SK-N-SH (cell line): ENCODE results near the gene SLC38A6. TPM values are rescaled to one million over a fixed set of nuclear protein-coding genes. Genes with fewer than 3 reads are reported as not detected.

ENCODE experiments used
- CTCF ChIA-PET: fragments of 300-600, 350-600 bp; formaldehyde crosslinking; extraction: SDS; loops from one replicate; lab custom pipeline; 2021; lab: Yijun Ruan, JAX
- POLR2A ChIA-PET: fragments of 350-600 bp; sonication (Branson Sonifier 250); formaldehyde crosslinking; extraction: SDS; loops from one replicate; lab custom pipeline; 2020; ENCODE audit warnings: antibody characterized with exemption, inconsistent platforms; lab: Yijun Ruan, JAX
- DNase-seq: peaks from one replicate; pipeline ENCODE4 v3.0.0; 2012
- H2AFZ ChIP-seq: fragments of 200-600 bp; sonication (generic); 2 replicates; pipeline ENCODE4 v1.8.1; 2016; ENCODE audit warnings: antibody characterized with exemption, mild to moderate bottlenecking, low read depth
- H3F3A ChIP-seq: fragments of 200-600 bp; sonication (generic); replicated peaks from 2 replicates; pipeline ENCODE3; 2016; ENCODE audit warnings: antibody characterized with exemption, mild to moderate bottlenecking; ENCODE audit not compliant: insufficient read depth
- H3K27ac ChIP-seq, 2 experiments: fragments of 200-500 bp in 1 of 2; fragments of 200-600 bp in 1 of 2; sonication (Bioruptor generic) in 1 of 2; sonication (generic), shearing (Covaris generic) in 1 of 2; 2 replicates each; pipeline versions ENCODE4 v1.5.1 to v1.6.1; 2014 to 2016; ENCODE audit warnings: low read depth in 2 of 2, inconsistent platforms in 1 of 2, low read length in 1 of 2, mild to moderate bottlenecking in 1 of 2, mixed read lengths in 1 of 2
- H3K27me3 ChIP-seq: fragments of 200-600 bp; sonication (generic), shearing (Covaris generic); 2 replicates; pipeline ENCODE4 v1.6.1; 2016; ENCODE audit warnings: mixed run types; ENCODE audit not compliant: insufficient read depth
- H3K36me3 ChIP-seq, 2 experiments: fragments of 200-500 bp in 1 of 2; fragments of 200-600 bp in 1 of 2; sonication (Bioruptor generic) in 1 of 2; sonication (generic) in 1 of 2; replicated peaks in 1 of 2; 2 replicates each; pipeline versions ENCODE3 to v1.5.1; 2014 to 2016; ENCODE audit warnings: low read length in 1 of 2, mild to moderate bottlenecking in 1 of 2; ENCODE audit not compliant: insufficient read depth in 2 of 2, control insufficient read depth in 1 of 2
- H3K4me1 ChIP-seq, 2 experiments: fragments of 200-500 bp in 1 of 2; fragments of 200-600 bp in 1 of 2; sonication (Bioruptor generic) in 1 of 2; sonication (generic), shearing (Covaris generic) in 1 of 2; 2 replicates each; pipeline versions ENCODE4 v1.5.1 to v1.6.1; 2014 to 2016; ENCODE audit warnings: low read depth in 1 of 2, low read length in 1 of 2, mixed run types in 1 of 2; ENCODE audit not compliant: insufficient read depth in 2 of 2, control insufficient read depth in 1 of 2
- H3K4me2 ChIP-seq: fragments of 200-600 bp; sonication (generic), shearing (Covaris generic); 2 replicates; pipeline ENCODE4 v1.6.1; 2017; ENCODE audit warnings: mixed run types
- H3K4me3 ChIP-seq, 2 experiments: fragments of 200-500 bp in 1 of 2; fragments of 200-600 bp in 1 of 2; sonication (Bioruptor generic) in 1 of 2; sonication (generic), shearing (Covaris generic) in 1 of 2; 2 replicates each; pipeline versions ENCODE4 v1.5.1 to v1.8.1; 2014 to 2016; ENCODE audit warnings: low read depth in 2 of 2, inconsistent platforms in 1 of 2, low read length in 1 of 2, mild to moderate bottlenecking in 1 of 2, mixed read lengths in 1 of 2, moderate library complexity in 1 of 2
- H3K79me2 ChIP-seq: fragments of 200-600 bp; sonication (generic); 2 replicates; pipeline ENCODE4 v1.8.1; 2017; ENCODE audit warnings: mild to moderate bottlenecking; ENCODE audit not compliant: insufficient read depth
- H3K9ac ChIP-seq: fragments of 200-600 bp; sonication (generic); 2 replicates; pipeline ENCODE4 v1.6.1; 2017; ENCODE audit warnings: mixed run types
- H3K9me2 ChIP-seq: fragments of 200-600 bp; sonication (generic); 2 replicates; pipeline ENCODE4 v1.6.1; 2017; ENCODE audit warnings: mixed run types
- H3K9me3 ChIP-seq: fragments of 200-600 bp; sonication (generic); 2 replicates; pipeline ENCODE4 v1.6.1; 2017; ENCODE audit warnings: mixed run types, mild to moderate bottlenecking, moderate library complexity
- H4K20me1 ChIP-seq: fragments of 200-600 bp; sonication (generic); 2 replicates; pipeline ENCODE4 v1.6.1; 2017; ENCODE audit warnings: mild to moderate bottlenecking, mixed run types; ENCODE audit not compliant: insufficient read depth
- ELF1 ChIP-seq: IDR thresholded peaks from 2 replicates; pipeline ENCODE4 v1.4.0; 2012
- IRF3 ChIP-seq: fragments of 150-350 bp; IDR thresholded peaks from 2 replicates; pipeline ENCODE4 v1.6.1; 2016; ENCODE audit warnings: mild to moderate bottlenecking, low read depth, low read length
- MEF2A ChIP-seq: IDR thresholded peaks from 2 replicates; pipeline ENCODE4 v1.4.0; 2012; ENCODE audit warnings: low read depth, borderline replicate concordance
- MXI1 ChIP-seq: IDR thresholded peaks from 2 replicates; pipeline ENCODE4 v1.6.1; 2012; ENCODE audit warnings: mild to moderate bottlenecking, low read depth, low read length, improper control_type of control experiment
- NFIC ChIP-seq: IDR thresholded peaks from 2 replicates; pipeline ENCODE4 v1.4.0; 2012; ENCODE audit warnings: borderline replicate concordance
- NRF1 ChIP-seq: IDR thresholded peaks from 2 replicates; pipeline ENCODE4 v1.6.1; 2012; ENCODE audit warnings: low read depth, mild to moderate bottlenecking, low read length
- PBX3 ChIP-seq: IDR thresholded peaks from 2 replicates; pipeline ENCODE4; 2012
- POLR2AphosphoS5 ChIP-seq: IDR thresholded peaks from 2 replicates; pipeline ENCODE4 v1.6.1; 2012; ENCODE audit warnings: low read depth, low read length
- RFX5 ChIP-seq: IDR thresholded peaks from 2 replicates; pipeline ENCODE4 v1.6.1; 2012; ENCODE audit warnings: mild to moderate bottlenecking, improper control_type of control experiment, low read length
- SIN3A ChIP-seq: IDR thresholded peaks from 2 replicates; pipeline ENCODE4 v1.6.1; 2012; ENCODE audit warnings: low read depth, mild to moderate bottlenecking, low read length, moderate library complexity, borderline replicate concordance
- SMC3 ChIP-seq: IDR thresholded peaks from 2 replicates; pipeline ENCODE4 v1.6.1; 2012; ENCODE audit warnings: low read depth, low read length, improper control_type of control experiment
- TEAD4 ChIP-seq: IDR thresholded peaks from 2 replicates; pipeline ENCODE4 v1.4.0; 2012; ENCODE audit warnings: mild to moderate bottlenecking, borderline replicate concordance; ENCODE audit not compliant: insufficient read depth
- YY1 ChIP-seq: IDR thresholded peaks from 2 replicates; pipeline ENCODE4 v1.4.0; 2012; ENCODE audit warnings: low read depth, mild to moderate bottlenecking
- WGBS: methylation state at CpG from one replicate; pipeline ENCODE4 v1.1.6; 2017; ENCODE audit warnings: low lambda C conversion rate; 5-methylcytosine and 5-hydroxymethylcytosine counted together
- polyA plus RNA-seq, 3 experiments: library from polyadenylated mRNA; depleted of rRNA; stranded (reverse); fragments of >200 nt; gene quantifications; 2 replicates each; pipeline ENCODE4 v1.2.3, GENCODE V29; 2012
- TF ChIP-seq, protein P1 (sequence below): IDR thresholded peaks from 2 replicates; pipeline ENCODE4 v1.4.0; 2012; ENCODE audit warnings: low read depth, borderline replicate concordance
- TF ChIP-seq, protein P2 (sequence below): IDR thresholded peaks from 2 replicates; pipeline ENCODE4 v1.6.1; 2012; ENCODE audit warnings: mild to moderate bottlenecking, low read depth, low read length, moderate library complexity
- TF ChIP-seq, protein P3 (sequence below): fragments of 200-600 bp; sonication (generic); IDR thresholded peaks from 2 replicates; pipeline ENCODE4 v1.6.1; 2017; ENCODE audit warnings: antibody characterized with exemption, mild to moderate bottlenecking, moderate library complexity
- TF ChIP-seq, protein P4 (sequence below): IDR thresholded peaks from 2 replicates; pipeline ENCODE4 v1.4.0; 2012; ENCODE audit warnings: low read depth, borderline replicate concordance

SLC38A6 gene
- polyA plus RNA-seq, 1 of the 3 experiments (the other 2 are of a cell fraction), result 10.4 TPM

- POLR2A ChIA-PET, result no interaction called here
Observed at GRCh38 chr14:60963761-60964160, 17.3 kb upstream of the SLC38A6 start.

DNA sequence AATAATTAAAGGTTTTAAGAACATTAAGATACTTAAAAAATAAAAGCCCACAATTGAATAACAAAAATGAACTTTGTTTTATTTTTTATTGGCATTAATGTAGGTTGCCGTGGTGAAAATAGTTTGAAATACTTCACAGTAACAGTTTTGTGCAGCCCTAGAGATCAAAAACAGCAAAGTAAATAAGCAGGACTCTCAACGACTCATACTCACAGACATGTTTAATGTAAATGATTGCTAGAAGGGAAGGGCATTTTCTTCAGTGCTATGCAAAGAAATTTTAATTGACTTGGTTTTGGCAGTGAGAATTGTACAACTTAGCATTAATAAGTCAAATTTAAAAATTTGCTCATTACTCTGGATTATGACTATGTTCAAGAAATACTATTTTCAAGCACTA lies 16.1 kb upstream of the SLC38A6 start:
- Histone ChIP-seq H3K27ac (peak overlapping the region in 1 of 2 experiments; percentile 36; a peak in 2 of 4 replicates), H3F3A (no peaks in the 10 kb centered on the region), H3K27me3 (no peaks in the 10 kb centered on the region), H3K4me1 (peaks cover 0 to 2% of the 10 kb centered on the region in 2 experiments; a peak in 2 of 4 replicates), H3K9me3 (no peaks in the 10 kb centered on the region), H3K36me3 (peaks cover 2 to 5% of the 10 kb centered on the region in 2 experiments), H3K4me3 (no peak overlapping the region), H2AFZ (no peak overlapping the region), H3K4me2 (no peak overlapping the region), H3K9ac (no peak overlapping the region), H3K79me2 (no peaks in the 10 kb centered on the region), H4K20me1 (no peaks in the 10 kb centered on the region), H3K9me2 (no peaks in the 10 kb centered on the region)
- 62% methylated on average over 2 of the region's 2 CpGs for WGBS
- ChIA-PET CTCF (no interaction called here), POLR2A (no interaction called here)
- no peak for DNase-seq
- TF ChIP-seq NFIC (no peak), MXI1 (no peak), IRF3 (no peak), NRF1 (no peak), PBX3 (no peak), YY1 (no peak), TEAD4 (no peak), SMC3 (no peak), SIN3A (no peak), POLR2AphosphoS5 (no peak), MEF2A (no peak), RFX5 (no peak)
- TF ChIP-seq, protein P1, sequence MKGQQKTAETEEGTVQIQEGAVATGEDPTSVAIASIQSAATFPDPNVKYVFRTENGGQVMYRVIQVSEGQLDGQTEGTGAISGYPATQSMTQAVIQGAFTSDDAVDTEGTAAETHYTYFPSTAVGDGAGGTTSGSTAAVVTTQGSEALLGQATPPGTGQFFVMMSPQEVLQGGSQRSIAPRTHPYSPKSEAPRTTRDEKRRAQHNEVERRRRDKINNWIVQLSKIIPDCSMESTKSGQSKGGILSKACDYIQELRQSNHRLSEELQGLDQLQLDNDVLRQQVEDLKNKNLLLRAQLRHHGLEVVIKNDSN, result no peak
- TF ChIP-seq, protein P2, sequence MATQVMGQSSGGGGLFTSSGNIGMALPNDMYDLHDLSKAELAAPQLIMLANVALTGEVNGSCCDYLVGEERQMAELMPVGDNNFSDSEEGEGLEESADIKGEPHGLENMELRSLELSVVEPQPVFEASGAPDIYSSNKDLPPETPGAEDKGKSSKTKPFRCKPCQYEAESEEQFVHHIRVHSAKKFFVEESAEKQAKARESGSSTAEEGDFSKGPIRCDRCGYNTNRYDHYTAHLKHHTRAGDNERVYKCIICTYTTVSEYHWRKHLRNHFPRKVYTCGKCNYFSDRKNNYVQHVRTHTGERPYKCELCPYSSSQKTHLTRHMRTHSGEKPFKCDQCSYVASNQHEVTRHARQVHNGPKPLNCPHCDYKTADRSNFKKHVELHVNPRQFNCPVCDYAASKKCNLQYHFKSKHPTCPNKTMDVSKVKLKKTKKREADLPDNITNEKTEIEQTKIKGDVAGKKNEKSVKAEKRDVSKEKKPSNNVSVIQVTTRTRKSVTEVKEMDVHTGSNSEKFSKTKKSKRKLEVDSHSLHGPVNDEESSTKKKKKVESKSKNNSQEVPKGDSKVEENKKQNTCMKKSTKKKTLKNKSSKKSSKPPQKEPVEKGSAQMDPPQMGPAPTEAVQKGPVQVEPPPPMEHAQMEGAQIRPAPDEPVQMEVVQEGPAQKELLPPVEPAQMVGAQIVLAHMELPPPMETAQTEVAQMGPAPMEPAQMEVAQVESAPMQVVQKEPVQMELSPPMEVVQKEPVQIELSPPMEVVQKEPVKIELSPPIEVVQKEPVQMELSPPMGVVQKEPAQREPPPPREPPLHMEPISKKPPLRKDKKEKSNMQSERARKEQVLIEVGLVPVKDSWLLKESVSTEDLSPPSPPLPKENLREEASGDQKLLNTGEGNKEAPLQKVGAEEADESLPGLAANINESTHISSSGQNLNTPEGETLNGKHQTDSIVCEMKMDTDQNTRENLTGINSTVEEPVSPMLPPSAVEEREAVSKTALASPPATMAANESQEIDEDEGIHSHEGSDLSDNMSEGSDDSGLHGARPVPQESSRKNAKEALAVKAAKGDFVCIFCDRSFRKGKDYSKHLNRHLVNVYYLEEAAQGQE, result no peak
- TF ChIP-seq, protein P3, sequence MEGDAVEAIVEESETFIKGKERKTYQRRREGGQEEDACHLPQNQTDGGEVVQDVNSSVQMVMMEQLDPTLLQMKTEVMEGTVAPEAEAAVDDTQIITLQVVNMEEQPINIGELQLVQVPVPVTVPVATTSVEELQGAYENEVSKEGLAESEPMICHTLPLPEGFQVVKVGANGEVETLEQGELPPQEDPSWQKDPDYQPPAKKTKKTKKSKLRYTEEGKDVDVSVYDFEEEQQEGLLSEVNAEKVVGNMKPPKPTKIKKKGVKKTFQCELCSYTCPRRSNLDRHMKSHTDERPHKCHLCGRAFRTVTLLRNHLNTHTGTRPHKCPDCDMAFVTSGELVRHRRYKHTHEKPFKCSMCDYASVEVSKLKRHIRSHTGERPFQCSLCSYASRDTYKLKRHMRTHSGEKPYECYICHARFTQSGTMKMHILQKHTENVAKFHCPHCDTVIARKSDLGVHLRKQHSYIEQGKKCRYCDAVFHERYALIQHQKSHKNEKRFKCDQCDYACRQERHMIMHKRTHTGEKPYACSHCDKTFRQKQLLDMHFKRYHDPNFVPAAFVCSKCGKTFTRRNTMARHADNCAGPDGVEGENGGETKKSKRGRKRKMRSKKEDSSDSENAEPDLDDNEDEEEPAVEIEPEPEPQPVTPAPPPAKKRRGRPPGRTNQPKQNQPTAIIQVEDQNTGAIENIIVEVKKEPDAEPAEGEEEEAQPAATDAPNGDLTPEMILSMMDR, result no peak
- TF ChIP-seq, protein P4, sequence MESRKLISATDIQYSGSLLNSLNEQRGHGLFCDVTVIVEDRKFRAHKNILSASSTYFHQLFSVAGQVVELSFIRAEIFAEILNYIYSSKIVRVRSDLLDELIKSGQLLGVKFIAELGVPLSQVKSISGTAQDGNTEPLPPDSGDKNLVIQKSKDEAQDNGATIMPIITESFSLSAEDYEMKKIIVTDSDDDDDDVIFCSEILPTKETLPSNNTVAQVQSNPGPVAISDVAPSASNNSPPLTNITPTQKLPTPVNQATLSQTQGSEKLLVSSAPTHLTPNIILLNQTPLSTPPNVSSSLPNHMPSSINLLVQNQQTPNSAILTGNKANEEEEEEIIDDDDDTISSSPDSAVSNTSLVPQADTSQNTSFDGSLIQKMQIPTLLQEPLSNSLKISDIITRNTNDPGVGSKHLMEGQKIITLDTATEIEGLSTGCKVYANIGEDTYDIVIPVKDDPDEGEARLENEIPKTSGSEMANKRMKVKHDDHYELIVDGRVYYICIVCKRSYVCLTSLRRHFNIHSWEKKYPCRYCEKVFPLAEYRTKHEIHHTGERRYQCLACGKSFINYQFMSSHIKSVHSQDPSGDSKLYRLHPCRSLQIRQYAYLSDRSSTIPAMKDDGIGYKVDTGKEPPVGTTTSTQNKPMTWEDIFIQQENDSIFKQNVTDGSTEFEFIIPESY, result no peak

More at GRCh38 chr14:60963761-60964160, 17.3 kb upstream of the SLC38A6 start:
- no peaks in the 10 kb centered on the region for H3K9me3 ChIP-seq
- H3K4me2 ChIP-seq, result no peak overlapping the region
- WGBS, result 62% methylated on average over 2 of the region's 2 CpGs
- H3K4me3 ChIP-seq, result no peak overlapping the region
- TF ChIP-seq NRF1 (no peak), ELF1 (no peak), RFX5 (no peak)
- H3F3A ChIP-seq, result no peaks in the 10 kb centered on the region
- H2AFZ ChIP-seq, result no peak overlapping the region
- H3K9ac ChIP-seq, result no peak overlapping the region
- H3K27me3 ChIP-seq, result no peaks in the 10 kb centered on the region
- no peaks in the 10 kb centered on the region for H4K20me1 ChIP-seq
- peaks cover 0 to 2% of the 10 kb centered on the region in 2 experiments; a peak in 2 of 4 replicates for H3K4me1 ChIP-seq
- DNase-seq, result no peak
- CTCF ChIA-PET, result no interaction called here
- peaks cover 0 to 7% of the 10 kb centered on the region in 2 experiments for H3K36me3 ChIP-seq
- H3K9me2 ChIP-seq, result no peaks in the 10 kb centered on the region
- no peaks in the 10 kb centered on the region for H3K79me2 ChIP-seq
- no peak overlapping the region for H3K27ac ChIP-seq
